H1 (cell line): Measurements from ENCODE around the gene TCF4. TPM values are rescaled to one million over a fixed set of nuclear protein-coding genes. Genes with fewer than 3 reads are reported as not detected.
A peak's percentile ranks its signal among the peaks of the same experiment; 100 is the strongest.

Source experiments
- CTCF ChIA-PET: fragments of 300-600 bp; sonication (Branson Sonifier 250); formaldehyde crosslinking; loops from one replicate; lab custom pipeline; 2021; ENCODE audit not compliant: partially characterized antibody; lab: Charles Lee
- POLR2A ChIA-PET: fragments of 300-600 bp; sonication (Branson Sonifier 250); formaldehyde crosslinking; loops from one replicate; lab custom pipeline; 2021; ENCODE audit warnings: inconsistent platforms; ENCODE audit not compliant: partially characterized antibody; lab: Charles Lee
- DNase-seq, 2 experiments: peaks; one replicate each; pipeline versions ENCODE4 v3.0.0 to v3.0.0-alpha.2; 2010 to 2022; ENCODE audit warnings: low spot score in 2 of 2, low read depth in 1 of 2, mixed read lengths in 1 of 2
- FAIRE-seq: peaks from 2 replicates; lab custom pipeline; 2011; peaks lifted over from hg19 to GRCh38; lab: Jason Lieb, UNC
- H2AFZ ChIP-seq: 2 replicates; pipeline ENCODE4 v1.8.1; 2012; ENCODE audit warnings: low read length, inconsistent platforms
- H2AK5ac ChIP-seq: 2 replicates; pipeline ENCODE4 v1.6.1; 2013; ENCODE audit warnings: low read depth, low read length
- H2BK120ac ChIP-seq: replicated peaks from 2 replicates; pipeline ENCODE3; 2013; ENCODE audit warnings: low read depth, low read length, inconsistent platforms
- H2BK12ac ChIP-seq: 2 replicates; pipeline ENCODE4 v1.6.1; 2013; ENCODE audit warnings: low read depth, low read length
- H2BK15ac ChIP-seq: 2 replicates; pipeline ENCODE4 v1.6.1; 2013; ENCODE audit warnings: low read length
- H2BK20ac ChIP-seq: 2 replicates; pipeline ENCODE4 v1.6.1; 2013; ENCODE audit warnings: low read length
- H2BK5ac ChIP-seq: 2 replicates; pipeline ENCODE4 v1.6.1; 2013; ENCODE audit warnings: low read depth, low read length
- H3K14ac ChIP-seq: 2 replicates; pipeline ENCODE4 v1.6.1; 2013; ENCODE audit warnings: inconsistent platforms; ENCODE audit not compliant: insufficient read length
- H3K18ac ChIP-seq: 2 replicates; pipeline ENCODE4 v1.6.1; 2013; ENCODE audit warnings: low read length; ENCODE audit errors: extremely low read depth
- H3K23ac ChIP-seq: 2 replicates; pipeline ENCODE4 v1.6.1; 2013; ENCODE audit warnings: inconsistent platforms; ENCODE audit not compliant: insufficient read length
- H3K23me2 ChIP-seq: 2 replicates; pipeline ENCODE4 v1.6.1; 2013; ENCODE audit warnings: low read depth, low read length
- H3K27ac ChIP-seq: 2 replicates; pipeline ENCODE4 v1.6.1; 2011; ENCODE audit warnings: low read depth, low read length, inconsistent platforms
- H3K27me3 ChIP-seq, 4 experiments: replicated peaks in 1 of 4; 1 replicate in 1 of 4; 2 replicates in 3 of 4; pipeline versions ENCODE4 v1.6.1 to v1.8.1; 2011 to 2013; ENCODE audit warnings: low read length in 3 of 4, mild to moderate bottlenecking in 3 of 4, inconsistent platforms in 2 of 4, mixed read lengths in 2 of 4, moderate library complexity in 1 of 4; ENCODE audit not compliant: control insufficient read depth in 3 of 4, insufficient read depth in 3 of 4; ENCODE audit errors: extremely low read depth in 1 of 4
- H3K36me3 ChIP-seq, 4 experiments: 2 replicates each; pipeline versions ENCODE4 v1.6.1 to v1.8.1; 2011 to 2013; ENCODE audit warnings: mild to moderate bottlenecking in 4 of 4, low read length in 3 of 4, moderate library complexity in 2 of 4, control low read depth in 1 of 4, inconsistent platforms in 1 of 4; ENCODE audit not compliant: insufficient read depth in 4 of 4, control insufficient read depth in 2 of 4
- H3K4ac ChIP-seq: replicated peaks from 2 replicates; pipeline ENCODE3; 2013; ENCODE audit warnings: low read length, low read depth, mixed read lengths, inconsistent platforms; ENCODE audit not compliant: insufficient read length
- H3K4me1 ChIP-seq, 4 experiments: replicated peaks in 1 of 4; 1 replicate in 1 of 4; 2 replicates in 3 of 4; pipeline versions ENCODE4 v1.6.1 to v1.8.1; 2011 to 2013; ENCODE audit warnings: low read length in 3 of 4, inconsistent platforms in 2 of 4, mixed read lengths in 1 of 4; ENCODE audit not compliant: insufficient read depth in 4 of 4, control insufficient read depth in 3 of 4
- H3K4me2 ChIP-seq, 2 experiments: 2 replicates each; pipeline versions ENCODE4 v1.6.1 to v1.8.1; 2011 to 2013; ENCODE audit warnings: low read depth in 2 of 2, low read length in 2 of 2, control low read depth in 1 of 2, inconsistent platforms in 1 of 2, mild to moderate bottlenecking in 1 of 2; ENCODE audit not compliant: insufficient read depth in 1 of 2
- H3K4me3 ChIP-seq, 4 experiments: fragments of 200-600, 300-600 bp in 1 of 4; sonication (generic), shearing (Covaris generic), sonication (Bioruptor Twin) in 1 of 4; 2 replicates each; pipeline versions ENCODE4 v1.5.1 to v1.8.1; 2011 to 2016; ENCODE audit warnings: low read length in 4 of 4, low read depth in 3 of 4, control low read depth in 2 of 4, inconsistent platforms in 2 of 4, mild to moderate bottlenecking in 2 of 4, mixed read lengths in 1 of 4, moderate library complexity in 1 of 4; ENCODE audit not compliant: insufficient read depth in 2 of 4; ENCODE audit errors: extremely low read depth in 1 of 4
- H3K56ac ChIP-seq: replicated peaks from 2 replicates; pipeline ENCODE3; 2013; ENCODE audit warnings: low read depth, mild to moderate bottlenecking, mixed read lengths, low read length, inconsistent platforms; ENCODE audit not compliant: insufficient read length
- H3K79me1 ChIP-seq: 2 replicates; pipeline ENCODE4 v1.6.1; 2013; ENCODE audit warnings: low read depth, low read length, control low read depth
- H3K79me2 ChIP-seq, 2 experiments: 2 replicates each; pipeline versions ENCODE4 v1.6.1 to v1.8.1; 2012 to 2013; ENCODE audit warnings: low read length in 2 of 2, mild to moderate bottlenecking in 2 of 2, inconsistent platforms in 1 of 2; ENCODE audit not compliant: insufficient read depth in 2 of 2, control insufficient read depth in 1 of 2
- H3K9ac ChIP-seq, 4 experiments: replicated peaks in 1 of 4; 1 replicate in 1 of 4; 2 replicates in 3 of 4; pipeline versions ENCODE4 v1.6.1 to v1.8.1; 2011 to 2013; ENCODE audit warnings: low read depth in 3 of 4, low read length in 3 of 4, control low read depth in 2 of 4, mild to moderate bottlenecking in 2 of 4, moderate library complexity in 2 of 4, inconsistent platforms in 1 of 4; ENCODE audit errors: extremely low read depth in 1 of 4
- H3K9me3 ChIP-seq, 2 experiments: 2 replicates each; pipeline versions ENCODE4 v1.6.1 to v1.8.1; 2012 to 2013; ENCODE audit warnings: mild to moderate bottlenecking in 2 of 2, moderate library complexity in 2 of 2, control low read depth in 1 of 2, inconsistent platforms in 1 of 2, low read depth in 1 of 2, low read length in 1 of 2, mixed read lengths in 1 of 2; ENCODE audit not compliant: insufficient read depth in 2 of 2
- H4K20me1 ChIP-seq, 2 experiments: replicated peaks in 1 of 2; 2 replicates each; pipeline versions ENCODE3 to v1.8.1; 2011 to 2013; ENCODE audit warnings: inconsistent platforms in 2 of 2, low read length in 2 of 2, mild to moderate bottlenecking in 1 of 2; ENCODE audit not compliant: insufficient read depth in 2 of 2, control insufficient read depth in 1 of 2
- H4K5ac ChIP-seq: 2 replicates; pipeline ENCODE4 v1.6.1; 2013; ENCODE audit warnings: low read length, low read depth, mixed read lengths, inconsistent platforms; ENCODE audit not compliant: insufficient read length
- H4K8ac ChIP-seq: 2 replicates; pipeline ENCODE4 v1.8.0; 2013; ENCODE audit warnings: mild to moderate bottlenecking, moderate library complexity, low read length, inconsistent platforms; ENCODE audit not compliant: insufficient read depth; ENCODE audit errors: extremely low read depth
- H4K91ac ChIP-seq: replicated peaks from 2 replicates; pipeline ENCODE3; 2013; ENCODE audit warnings: low read length, mixed read lengths, inconsistent platforms; ENCODE audit not compliant: insufficient read length
- ASH2L ChIP-seq: fragments of 200-600, 300-600 bp; sonication (generic); IDR thresholded peaks from one replicate; pipeline ENCODE4 v1.7.1; 2017; ENCODE audit warnings: low read length
- CBX5 ChIP-seq: fragments of 300-800, 300-1000 bp; sonication (generic); IDR thresholded peaks from 2 replicates; pipeline ENCODE4 v1.7.1; 2016; ENCODE audit warnings: antibody characterized with exemption, low read length, low read depth
- CBX8 ChIP-seq: fragments of 300-800, 300-1000 bp; sonication (generic); IDR thresholded peaks from 2 replicates; pipeline ENCODE4 v1.7.1; 2016; ENCODE audit warnings: low read depth, low read length, borderline replicate concordance
- EGR1 ChIP-seq: IDR thresholded peaks from 2 replicates; pipeline ENCODE4 v1.6.1; 2011; ENCODE audit warnings: low read depth, low read length, borderline replicate concordance
- JUN ChIP-seq: IDR thresholded peaks from 2 replicates; pipeline ENCODE4 v1.6.1; 2011; ENCODE audit warnings: low read depth, mild to moderate bottlenecking, improper control_type of control experiment, low read length
- MAX ChIP-seq: IDR thresholded peaks from 2 replicates; pipeline ENCODE4 v1.6.1; 2012; ENCODE audit warnings: inconsistent platforms
- SIN3A ChIP-seq, 2 experiments: IDR thresholded peaks in 1 of 2; conservative IDR thresholded peaks in 1 of 2; 2 replicates each; pipeline ENCODE4 v1.6.1; 2011 to 2012; ENCODE audit warnings: low read length in 2 of 2, improper control_type of control experiment in 1 of 2, low read depth in 1 of 2, mild to moderate bottlenecking in 1 of 2
- SIRT6 ChIP-seq: IDR thresholded peaks from one replicate; pipeline ENCODE4 v1.7.1; 2012; ENCODE audit warnings: low read length, inconsistent platforms
- SIX5 ChIP-seq: IDR thresholded peaks from 2 replicates; pipeline ENCODE4 v1.6.1; 2011; ENCODE audit warnings: mild to moderate bottlenecking, low read depth, low read length
- SP1 ChIP-seq: IDR thresholded peaks from 2 replicates; pipeline ENCODE4 v1.6.1; 2011; ENCODE audit warnings: low read depth, low read length
- WGBS, 2 experiments: shearing (Covaris generic) in 1 of 2; methylation state at CpG; one replicate each; pipeline versions ENCODE4 v1.1.6 to v1.1.7; 2013 to 2015; ENCODE audit warnings: low lambda C conversion rate in 2 of 2, mixed read lengths in 2 of 2, inconsistent platforms in 1 of 2, low coverage in 1 of 2, missing lambda C conversion rate in 1 of 2; ENCODE audit not compliant: insufficient replicate concordance in 2 of 2, insufficient coverage in 1 of 2, insufficient read length in 1 of 2; ENCODE audit errors: extremely low coverage in 1 of 2, missing lambda C conversion rate in 1 of 2; 5-methylcytosine and 5-hydroxymethylcytosine counted together
- polyA plus RNA-seq, 7 experiments: library from polyadenylated mRNA; depleted of rRNA in 3 of 7; stranded (reverse) in 5 of 7; unstranded in 2 of 7; fragments of >200 nt in 5 of 7; fragments of 200-250 nt in 2 of 7; gene quantifications; 1 replicate in 5 of 7; 2 replicates in 1 of 7; 4 replicates in 1 of 7; pipeline versions ENCODE4 v1.2.1 to v1.2.3, GENCODE V29; 2011 to 2013; ENCODE audit warnings: missing spikeins in 2 of 7, mixed read lengths in 2 of 7
- total RNA-seq: library from RNA; stranded (reverse); fragmentation: NEBNext Ultra II Directional; extraction: Animal tissue kit (Norgen Biotek cat#: 25700); gene quantifications from 2 replicates; pipeline ENCODE4 v1.2.1, GENCODE V29; 2021

Gene TCF4
- total and polyA plus RNA-seq, 2 of the 8 experiments (the other 6 are each of a cell fraction or from before 2014, with no cell fraction given): 59.3 to 118 TPM

GRCh38 chr18:55515214-55515613 is 72.8 kb downstream of the TCF4 start:
- no peak overlapping the region for H2AK5ac ChIP-seq
- H2BK5ac ChIP-seq: no peak overlapping the region
- no peaks in the 10 kb centered on the region for H3K79me1 ChIP-seq
- H2BK12ac ChIP-seq: no peak overlapping the region
- H3K9me3 ChIP-seq: no peaks in the 10 kb centered on the region
- H3K23me2 ChIP-seq: no peaks in the 10 kb centered on the region
- H3K56ac ChIP-seq: no peak overlapping the region
- H3K27me3 ChIP-seq: peaks cover 0 to 1% (median 0%) of the 10 kb centered on the region in 4 experiments; a peak in 1 of 7 replicates
- H3K79me2 ChIP-seq: peaks cover 0 to 85% of the 10 kb centered on the region in 2 experiments; a peak in 3 of 4 replicates
- TF ChIP-seq JUN (no peak), CBX8 (no peak), SIN3A (conservative IDR thresholded peaks at IDR 0.05 in 1 of 2, IDR thresholded peaks at IDR 0.05 in 1 of 2; ENCODE audit: low read depth in 1 of 2, low read length in 2 of 2) (no peak), SIRT6 (no peak), MAX (no peak), ASH2L (no peak), EGR1 (no peak), CBX5 (no peak), SIX5 (no peak), SP1 (no peak)
- no peak for FAIRE-seq
- H4K91ac ChIP-seq: no peak overlapping the region
- no peaks in the 10 kb centered on the region; a peak in 1 of 8 replicates for H3K36me3 ChIP-seq
- H2BK20ac ChIP-seq: no peak overlapping the region
- DNase-seq: no peak
- H3K4me1 ChIP-seq: peaks cover 0 to 8% (median 6%) of the 10 kb centered on the region in 4 experiments; a peak in 4 of 7 replicates
- H4K20me1 ChIP-seq: peaks cover 0 to 2% of the 10 kb centered on the region in 2 experiments
- ChIA-PET POLR2A (no interaction called here), CTCF (interaction anchor here (1.0 kb wide), 1 partner anchor 10 kb away, joined by 3 read pairs; no protein-coding TSS in a partner anchor)
- no peak overlapping the region for H3K9ac ChIP-seq
- no peak overlapping the region for H4K5ac ChIP-seq
- no peak overlapping the region for H3K27ac ChIP-seq
- H2BK120ac ChIP-seq: peak overlapping the region; percentile 48
- 85% methylated on average over 3 of the region's 3 CpGs; no CpG with 5 or more reads in 1 of the 2 experiments for WGBS, 2 experiments
- no peak overlapping the region for H3K23ac ChIP-seq
- H2BK15ac ChIP-seq: no peak overlapping the region
- no peak overlapping the region for H3K18ac ChIP-seq
- H3K4me3 ChIP-seq: no peak overlapping the region
- no peak overlapping the region for H3K4me2 ChIP-seq
- H2AFZ ChIP-seq: no peak overlapping the region
- no peak overlapping the region for H3K14ac ChIP-seq
- no peak overlapping the region for H4K8ac ChIP-seq
- H3K4ac ChIP-seq: no peak overlapping the region
